Endothelial cell of umbilical vein (primary cell): ENCODE results near the gene MMP25.

Experiments
- CTCF ChIP-seq, 2 donors: IDR thresholded peaks; 1 replicate in 1 of 2; 2 replicates in 1 of 2; pipeline ENCODE4 v1.5.1; 2011; ENCODE audit warnings: low read length in 2 of 2, mild to moderate bottlenecking in 2 of 2, moderate library complexity in 2 of 2, control low read depth in 1 of 2, inconsistent platforms in 1 of 2, low read depth in 1 of 2; ENCODE audit not compliant: insufficient read depth in 1 of 2; ENCODE audit errors: extremely low read depth in 1 of 2
- EZH2 ChIP-seq: IDR thresholded peaks from 2 replicates; pipeline ENCODE4 v1.6.1; 2012; ENCODE audit warnings: borderline replicate concordance, low read depth, mild to moderate bottlenecking, moderate library complexity, low read length, inconsistent platforms; ENCODE audit not compliant: severe bottlenecking
- FOS ChIP-seq: IDR thresholded peaks from 2 replicates; pipeline ENCODE4 v1.6.1; 2011; ENCODE audit warnings: mild to moderate bottlenecking, low read length, moderate library complexity, borderline replicate concordance; ENCODE audit not compliant: insufficient read depth
- JUN ChIP-seq: IDR thresholded peaks from 2 replicates; pipeline ENCODE4 v1.6.1; 2011; ENCODE audit warnings: borderline replicate concordance, low read depth; ENCODE audit not compliant: insufficient read length, insufficient read depth
- POLR2A ChIP-seq: IDR thresholded peaks from 2 replicates; pipeline ENCODE4 v1.6.1; 2012; ENCODE audit warnings: low read depth, mild to moderate bottlenecking, control low read depth, low read length
- POLR2AphosphoS5 ChIP-seq: IDR thresholded peaks from 2 replicates; pipeline ENCODE4 v1.6.1; 2012; ENCODE audit warnings: low read depth, mild to moderate bottlenecking, control low read depth, low read length, moderate library complexity; ENCODE audit not compliant: insufficient read depth

- TF ChIP-seq POLR2AphosphoS5 (no peak), CTCF (IDR thresholded peaks at IDR 0.05; ENCODE audit: extremely low read depth in 1 of 2, insufficient read depth in 1 of 2, low read depth in 1 of 2, low read length in 2 of 2) (no peak), JUN (no peak), EZH2 (no peak), POLR2A (no peak), FOS (no peak)
Measured at GRCh38 chr16:3068487-3068886, 22.1 kb downstream of the MMP25 start.
